ENCODE results near the gene CIZ1.

Gene CIZ1

GRCh38 chr9:128124873-128125579 is 66.3 kb downstream of the CIZ1 start:
- Histone ChIP-seq H3K36me3 (ENCODE audit: control insufficient read depth, insufficient read depth, low read length) (peaks cover 48% of the 10 kb centered on the region), H3K27me3 (ENCODE audit: control insufficient read depth, insufficient read depth, low read length) (peaks cover 7% of the 10 kb centered on the region), H3K9ac (ENCODE audit: low read depth, low read length) (no peak overlapping the region), H3K4me1 (ENCODE audit: control insufficient read depth, insufficient read depth, low read length) (no peaks in the 10 kb centered on the region), H3K4me3 (ENCODE audit: low read depth, low read length) (no peak overlapping the region), H3K27ac (ENCODE audit: low read depth, low read length) (no peak overlapping the region), H3K9me3 (ENCODE audit: control insufficient read depth, insufficient read depth, low read length) (no peaks in the 10 kb centered on the region)

DNA sequence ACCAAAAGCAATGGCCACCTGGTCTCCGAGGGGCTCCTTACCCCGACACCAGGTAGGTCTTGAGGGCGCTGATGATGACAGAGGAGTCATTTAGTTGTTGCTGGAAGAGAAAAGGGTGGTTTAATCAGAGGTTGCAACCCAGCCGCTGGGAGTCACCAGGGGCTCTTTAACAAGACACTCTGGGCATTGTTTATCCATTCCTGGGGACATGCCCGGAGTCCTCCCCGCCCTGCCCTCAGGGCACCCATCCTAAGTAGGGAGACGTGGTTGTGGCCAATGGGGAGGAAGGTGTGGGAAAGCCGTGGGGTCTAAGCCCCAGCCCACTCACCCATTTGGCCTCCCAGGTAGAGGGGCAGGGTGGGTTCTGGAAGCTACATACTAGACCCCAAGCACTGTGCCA is 66.9 kb downstream of the CIZ1 start:
- H3K27ac ChIP-seq (ENCODE audit: low read depth, low read length), result no peak overlapping the region
- no peaks in the 10 kb centered on the region for H3K4me1 ChIP-seq (ENCODE audit: control insufficient read depth, insufficient read depth, low read length)
- H3K9me3 ChIP-seq (ENCODE audit: control insufficient read depth, insufficient read depth, low read length), result no peaks in the 10 kb centered on the region
- peaks cover 7% of the 10 kb centered on the region for H3K27me3 ChIP-seq (ENCODE audit: control insufficient read depth, insufficient read depth, low read length)
- H3K4me3 ChIP-seq (ENCODE audit: low read depth, low read length), result no peak overlapping the region
- H3K9ac ChIP-seq (ENCODE audit: low read depth, low read length), result no peak overlapping the region
- peaks cover 48% of the 10 kb centered on the region for H3K36me3 ChIP-seq (ENCODE audit: control insufficient read depth, insufficient read depth, low read length)

GRCh38 chr9:128123451-128124080 is 67.8 kb downstream of the CIZ1 start:
- no peaks in the 10 kb centered on the region for H3K4me1 ChIP-seq (ENCODE audit: control insufficient read depth, insufficient read depth, low read length)
- no peaks in the 10 kb centered on the region; the same call in 1 of the 2 replicates for H3K27me3 ChIP-seq (ENCODE audit: control insufficient read depth, insufficient read depth, low read length)
- H3K4me3 ChIP-seq (ENCODE audit: low read depth, low read length), result no peak overlapping the region
- no peak overlapping the region for H3K27ac ChIP-seq (ENCODE audit: low read depth, low read length)
- peaks cover 48% of the 10 kb centered on the region for H3K36me3 ChIP-seq (ENCODE audit: control insufficient read depth, insufficient read depth, low read length)
- H3K9ac ChIP-seq (ENCODE audit: low read depth, low read length), result no peak overlapping the region
- H3K9me3 ChIP-seq (ENCODE audit: control insufficient read depth, insufficient read depth, low read length), result no peaks in the 10 kb centered on the region

- Histone ChIP-seq H3K4me3 (ENCODE audit: low read depth, low read length) (no peak overlapping the region), H3K9ac (ENCODE audit: low read depth, low read length) (no peak overlapping the region), H3K27me3 (ENCODE audit: control insufficient read depth, insufficient read depth, low read length) (no peaks in the 10 kb centered on the region), H3K27ac (ENCODE audit: low read depth, low read length) (no peak overlapping the region), H3K4me1 (ENCODE audit: control insufficient read depth, insufficient read depth, low read length) (no peaks in the 10 kb centered on the region), H3K36me3 (ENCODE audit: control insufficient read depth, insufficient read depth, low read length) (peaks cover 48% of the 10 kb centered on the region), H3K9me3 (ENCODE audit: control insufficient read depth, insufficient read depth, low read length) (no peaks in the 10 kb centered on the region)
Measured at GRCh38 chr9:128122809-128123175, 68.6 kb downstream of the CIZ1 start.

GRCh38 chr9:128121924-128122808 is 69.2 kb downstream of the CIZ1 start:
- no peaks in the 10 kb centered on the region for H3K27me3 ChIP-seq (ENCODE audit: control insufficient read depth, insufficient read depth, low read length)
- no peak overlapping the region for H3K9ac ChIP-seq (ENCODE audit: low read depth, low read length)
- H3K4me3 ChIP-seq (ENCODE audit: low read depth, low read length), result no peak overlapping the region
- H3K9me3 ChIP-seq (ENCODE audit: control insufficient read depth, insufficient read depth, low read length), result no peaks in the 10 kb centered on the region
- no peak overlapping the region for H3K27ac ChIP-seq (ENCODE audit: low read depth, low read length)
- peaks cover 48% of the 10 kb centered on the region for H3K36me3 ChIP-seq (ENCODE audit: control insufficient read depth, insufficient read depth, low read length)
- no peaks in the 10 kb centered on the region for H3K4me1 ChIP-seq (ENCODE audit: control insufficient read depth, insufficient read depth, low read length)

GRCh38 chr9:128121466-128121810 is 69.9 kb downstream of the CIZ1 start:
- H3K27me3 ChIP-seq (ENCODE audit: control insufficient read depth, insufficient read depth, low read length), result no peaks in the 10 kb centered on the region
- peaks cover 48% of the 10 kb centered on the region for H3K36me3 ChIP-seq (ENCODE audit: control insufficient read depth, insufficient read depth, low read length)
- H3K4me1 ChIP-seq (ENCODE audit: control insufficient read depth, insufficient read depth, low read length), result no peaks in the 10 kb centered on the region
- no peak overlapping the region for H3K4me3 ChIP-seq (ENCODE audit: low read depth, low read length)
- no peak overlapping the region for H3K27ac ChIP-seq (ENCODE audit: low read depth, low read length)
- no peaks in the 10 kb centered on the region for H3K9me3 ChIP-seq (ENCODE audit: control insufficient read depth, insufficient read depth, low read length)
- no peak overlapping the region for H3K9ac ChIP-seq (ENCODE audit: low read depth, low read length)

GRCh38 chr9:128120741-128121465 is 70.5 kb downstream of the CIZ1 start:
- H3K27me3 ChIP-seq (ENCODE audit: control insufficient read depth, insufficient read depth, low read length), result no peaks in the 10 kb centered on the region
- no peak overlapping the region for H3K27ac ChIP-seq (ENCODE audit: low read depth, low read length)
- no peaks in the 10 kb centered on the region for H3K4me1 ChIP-seq (ENCODE audit: control insufficient read depth, insufficient read depth, low read length)
- no peak overlapping the region for H3K9ac ChIP-seq (ENCODE audit: low read depth, low read length)
- H3K4me3 ChIP-seq (ENCODE audit: low read depth, low read length), result no peak overlapping the region
- peaks cover 48% of the 10 kb centered on the region for H3K36me3 ChIP-seq (ENCODE audit: control insufficient read depth, insufficient read depth, low read length)
- no peaks in the 10 kb centered on the region for H3K9me3 ChIP-seq (ENCODE audit: control insufficient read depth, insufficient read depth, low read length)

GRCh38 chr9:128120061-128120740 is 71.2 kb downstream of the CIZ1 start:
- Histone ChIP-seq H3K36me3 (ENCODE audit: control insufficient read depth, insufficient read depth, low read length) (peaks cover 48% of the 10 kb centered on the region), H3K9ac (ENCODE audit: low read depth, low read length) (no peak overlapping the region), H3K27ac (ENCODE audit: low read depth, low read length) (no peak overlapping the region), H3K4me3 (ENCODE audit: low read depth, low read length) (no peak overlapping the region), H3K27me3 (ENCODE audit: control insufficient read depth, insufficient read depth, low read length) (no peaks in the 10 kb centered on the region), H3K9me3 (ENCODE audit: control insufficient read depth, insufficient read depth, low read length) (no peaks in the 10 kb centered on the region), H3K4me1 (ENCODE audit: control insufficient read depth, insufficient read depth, low read length) (no peaks in the 10 kb centered on the region)

DNA sequence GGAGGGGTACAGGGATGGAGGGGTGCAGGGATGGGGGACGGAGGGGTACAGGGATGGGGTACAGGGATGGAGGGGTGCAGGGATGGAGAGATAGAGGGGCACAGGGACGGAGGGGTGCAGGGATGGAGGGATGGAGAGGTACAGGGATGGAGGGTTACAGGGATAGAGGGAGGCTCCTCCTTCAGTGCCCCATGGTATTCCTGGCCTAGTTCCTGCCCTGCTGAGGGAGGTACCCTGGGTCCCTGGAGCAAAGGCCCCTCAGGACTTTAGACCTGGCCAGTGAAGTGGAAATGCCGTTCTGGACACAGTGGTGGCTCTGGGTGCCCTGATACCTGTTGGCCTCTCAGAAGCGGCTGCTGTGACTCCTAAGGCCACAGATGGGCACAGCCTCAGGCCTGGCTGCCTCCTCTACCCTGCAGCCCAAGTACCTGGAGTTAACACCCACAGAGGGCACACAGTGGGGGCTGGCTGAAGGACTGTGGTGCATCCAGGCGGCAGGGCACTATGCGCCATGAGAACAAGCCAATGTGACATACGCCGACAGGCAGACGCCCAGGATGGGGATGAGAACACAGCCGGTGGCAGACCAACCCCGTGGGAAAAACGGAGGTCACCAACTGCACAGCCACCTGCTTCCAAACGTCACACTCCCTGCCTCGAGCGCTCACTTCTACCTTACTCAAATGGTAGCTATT is 72.3 kb downstream of the CIZ1 start:
- H3K27ac ChIP-seq (ENCODE audit: low read depth, low read length), result no peak overlapping the region
- H3K4me3 ChIP-seq (ENCODE audit: low read depth, low read length), result no peak overlapping the region
- no peaks in the 10 kb centered on the region for H3K9me3 ChIP-seq (ENCODE audit: control insufficient read depth, insufficient read depth, low read length)
- H3K4me1 ChIP-seq (ENCODE audit: control insufficient read depth, insufficient read depth, low read length), result no peaks in the 10 kb centered on the region
- H3K9ac ChIP-seq (ENCODE audit: low read depth, low read length), result no peak overlapping the region
- H3K36me3 ChIP-seq (ENCODE audit: control insufficient read depth, insufficient read depth, low read length), result peaks cover 44% of the 10 kb centered on the region
- no peaks in the 10 kb centered on the region for H3K27me3 ChIP-seq (ENCODE audit: control insufficient read depth, insufficient read depth, low read length)

DNA sequence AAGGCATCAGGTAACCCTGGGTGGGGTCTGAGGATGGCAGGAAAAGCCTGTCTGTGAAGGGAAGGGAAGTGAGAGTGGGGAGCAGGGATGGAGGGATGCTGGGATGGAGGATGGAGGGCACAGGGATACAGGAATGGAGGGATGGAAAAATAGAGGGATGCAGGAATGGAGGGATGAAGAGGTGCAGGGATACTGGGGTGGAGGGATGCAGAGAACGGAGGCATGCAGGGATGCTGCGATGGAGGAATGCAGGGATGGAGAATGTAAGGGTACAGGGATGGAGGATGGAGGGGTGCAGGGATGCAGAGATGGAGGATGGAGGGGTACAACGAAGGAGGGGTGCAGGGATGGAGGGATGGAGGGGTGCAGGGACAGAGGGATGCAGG is 72.9 kb downstream of the CIZ1 start:
- no peak overlapping the region for H3K9ac ChIP-seq (ENCODE audit: low read depth, low read length)
- H3K4me1 ChIP-seq (ENCODE audit: control insufficient read depth, insufficient read depth, low read length), result no peaks in the 10 kb centered on the region
- H3K36me3 ChIP-seq (ENCODE audit: control insufficient read depth, insufficient read depth, low read length), result peaks cover 41% of the 10 kb centered on the region
- H3K27ac ChIP-seq (ENCODE audit: low read depth, low read length), result no peak overlapping the region
- no peaks in the 10 kb centered on the region for H3K27me3 ChIP-seq (ENCODE audit: control insufficient read depth, insufficient read depth, low read length)
- H3K9me3 ChIP-seq (ENCODE audit: control insufficient read depth, insufficient read depth, low read length), result no peaks in the 10 kb centered on the region
- H3K4me3 ChIP-seq (ENCODE audit: low read depth, low read length), result no peak overlapping the region
